ENCODE measurements around the gene BEND4. TPM values are rescaled to one million over a fixed set of nuclear protein-coding genes. Genes with fewer than 3 reads are reported as not detected.
A peak's percentile ranks its signal among the peaks of the same experiment; 100 is the strongest.
"Not testable (repeated sequence)": the region's sequence is repeated elsewhere in the genome, so short reads cannot be mapped to it uniquely, and the experiment has no call there.

BEND4 gene
- under 1 TPM; 0.19 to 0.21 TPM for total RNA-seq

- H3K4me1 Mint-ChIP-seq (ENCODE audit: low read depth) = peaks cover 19% of the 10 kb centered on the region
- H3K9me3 Mint-ChIP-seq = no peaks in the 10 kb centered on the region
- no peak for DNase-seq
- POLR2A ChIA-PET = no interaction called here
- CTCF ChIA-PET = no interaction called here
- no peak within 1 kb of the TSS for H3K27ac Mint-ChIP-seq
- intact Hi-C loops (cut with micrococcal nuclease) = no loop called here
- no peaks in the 10 kb centered on the region for H3K36me3 Mint-ChIP-seq
- peak within 1 kb of the TSS; percentile 52 for H3K4me3 Mint-ChIP-seq
- H3K27me3 Mint-ChIP-seq = peaks cover 45% of the 10 kb centered on the region
Measured at GRCh38 chr4:42152507-42153504, at the start of gene BEND4. TSS of gene BEND4 (minus strand) at chr4:42152655. CDS start at chr4:42152143, 512 bp downstream.

GRCh38 chr4:42197341-42197740 lies 44.9 kb upstream of the BEND4 start:
- POLR2A ChIA-PET = no interaction called here
- no peaks in the 10 kb centered on the region for H3K9me3 Mint-ChIP-seq
- CTCF ChIA-PET = no interaction called here
- no peak overlapping the region for H3K27ac Mint-ChIP-seq
- no peaks in the 10 kb centered on the region for H3K4me1 Mint-ChIP-seq (ENCODE audit: low read depth)
- no peak overlapping the region for H3K4me3 Mint-ChIP-seq
- intact Hi-C loops (cut with micrococcal nuclease) = no loop called here
- H3K36me3 Mint-ChIP-seq = no peaks in the 10 kb centered on the region
- no peaks in the 10 kb centered on the region for H3K27me3 Mint-ChIP-seq
- DNase-seq = no peak

DNA sequence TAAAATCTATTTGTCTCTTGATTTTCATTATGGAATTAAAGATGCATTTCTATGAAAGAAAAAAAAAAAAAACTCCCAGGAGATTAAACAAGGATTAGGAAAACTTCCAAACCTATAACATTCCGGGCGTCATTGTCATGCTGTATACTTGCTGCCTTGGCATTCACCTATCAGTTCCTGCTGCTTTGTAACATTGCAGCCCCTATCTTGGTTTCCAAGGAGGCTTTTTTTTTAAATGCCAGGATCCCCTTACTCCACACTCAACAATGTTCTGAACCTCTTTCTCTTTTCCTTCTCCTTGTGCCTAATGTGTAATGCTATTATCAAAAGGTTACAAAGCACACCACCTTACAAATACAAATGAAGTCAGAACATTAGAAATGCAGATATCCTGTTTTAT lies 20.5 kb upstream of the BEND4 start:
- peaks cover 5% of the 10 kb centered on the region for H3K9me3 Mint-ChIP-seq
- intact Hi-C loops (cut with micrococcal nuclease) = no loop called here
- ChIA-PET POLR2A (no interaction called here), CTCF (no interaction called here)
- no peak for DNase-seq
- H3K27ac Mint-ChIP-seq = no peak overlapping the region
- no peaks in the 10 kb centered on the region for H3K36me3 Mint-ChIP-seq
- H3K4me3 Mint-ChIP-seq = no peak overlapping the region
- H3K4me1 Mint-ChIP-seq (ENCODE audit: low read depth) = no peaks in the 10 kb centered on the region
- H3K27me3 Mint-ChIP-seq = peaks cover 1% of the 10 kb centered on the region

GRCh38 chr4:42172128-42172790 lies 19.8 kb upstream of the BEND4 start:
- Mint-ChIP-seq H3K4me3 (no peak overlapping the region), H3K9me3 (peaks cover 5% of the 10 kb centered on the region), H3K36me3 (no peaks in the 10 kb centered on the region), H3K27me3 (peaks cover 1% of the 10 kb centered on the region), H3K4me1 (ENCODE audit: low read depth) (no peaks in the 10 kb centered on the region), H3K27ac (no peak overlapping the region)
- no peak for DNase-seq
- intact Hi-C loops (cut with micrococcal nuclease) = no loop called here
- ChIA-PET CTCF (no interaction called here), POLR2A (no interaction called here)

DNA sequence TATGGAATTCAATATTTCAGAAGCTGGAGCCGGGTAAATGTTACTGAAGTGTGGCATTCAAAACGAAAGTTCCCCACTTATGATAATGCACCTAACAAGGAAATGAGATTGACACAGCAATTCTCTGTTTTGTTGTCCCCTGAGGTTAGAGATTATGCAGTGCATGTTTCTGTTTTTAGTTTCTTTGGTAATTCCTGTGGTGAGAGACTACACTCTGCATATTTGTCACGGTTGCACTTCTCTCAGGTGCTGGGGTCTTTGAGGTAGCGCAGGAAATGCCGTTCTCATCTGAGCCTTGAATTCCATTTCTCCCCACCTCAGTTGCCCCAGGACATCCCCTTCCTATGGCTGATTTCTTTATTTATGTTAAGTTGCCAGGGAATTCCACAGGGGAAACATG lies 15.3 kb upstream of the BEND4 start:
- intact Hi-C loops (cut with micrococcal nuclease) = no loop called here
- Mint-ChIP-seq H3K36me3 (no peaks in the 10 kb centered on the region), H3K27me3 (peaks cover 1% of the 10 kb centered on the region), H3K9me3 (peaks cover 5% of the 10 kb centered on the region), H3K4me3 (no peak overlapping the region), H3K4me1 (ENCODE audit: low read depth) (no peaks in the 10 kb centered on the region), H3K27ac (no peak overlapping the region)
- POLR2A ChIA-PET = no interaction called here
- CTCF ChIA-PET = no interaction called here
- no peak for DNase-seq

GRCh38 chr4:42166186-42166585 lies 13.7 kb upstream of the BEND4 start:
- H3K27ac Mint-ChIP-seq; H3K36me3 Mint-ChIP-seq; CTCF ChIA-PET; H3K9me3 Mint-ChIP-seq; intact Hi-C loops (cut with micrococcal nuclease); H3K4me1 Mint-ChIP-seq (ENCODE audit: low read depth); H3K27me3 Mint-ChIP-seq; DNase-seq; H3K4me3 Mint-ChIP-seq; POLR2A ChIA-PET: not testable (repeated sequence)

GRCh38 chr4:42159271-42160001 lies 7.0 kb upstream of the BEND4 start:
- ChIA-PET POLR2A (no interaction called here), CTCF (no interaction called here)
- intact Hi-C loops (cut with micrococcal nuclease) = no loop called here
- H3K4me3 Mint-ChIP-seq = no peak overlapping the region
- DNase-seq = no peak
- H3K4me1 Mint-ChIP-seq (ENCODE audit: low read depth) = no peaks in the 10 kb centered on the region
- H3K36me3 Mint-ChIP-seq = no peaks in the 10 kb centered on the region
- no peak overlapping the region for H3K27ac Mint-ChIP-seq
- H3K9me3 Mint-ChIP-seq = peaks cover 5% of the 10 kb centered on the region
- peaks cover 7% of the 10 kb centered on the region for H3K27me3 Mint-ChIP-seq

DNA sequence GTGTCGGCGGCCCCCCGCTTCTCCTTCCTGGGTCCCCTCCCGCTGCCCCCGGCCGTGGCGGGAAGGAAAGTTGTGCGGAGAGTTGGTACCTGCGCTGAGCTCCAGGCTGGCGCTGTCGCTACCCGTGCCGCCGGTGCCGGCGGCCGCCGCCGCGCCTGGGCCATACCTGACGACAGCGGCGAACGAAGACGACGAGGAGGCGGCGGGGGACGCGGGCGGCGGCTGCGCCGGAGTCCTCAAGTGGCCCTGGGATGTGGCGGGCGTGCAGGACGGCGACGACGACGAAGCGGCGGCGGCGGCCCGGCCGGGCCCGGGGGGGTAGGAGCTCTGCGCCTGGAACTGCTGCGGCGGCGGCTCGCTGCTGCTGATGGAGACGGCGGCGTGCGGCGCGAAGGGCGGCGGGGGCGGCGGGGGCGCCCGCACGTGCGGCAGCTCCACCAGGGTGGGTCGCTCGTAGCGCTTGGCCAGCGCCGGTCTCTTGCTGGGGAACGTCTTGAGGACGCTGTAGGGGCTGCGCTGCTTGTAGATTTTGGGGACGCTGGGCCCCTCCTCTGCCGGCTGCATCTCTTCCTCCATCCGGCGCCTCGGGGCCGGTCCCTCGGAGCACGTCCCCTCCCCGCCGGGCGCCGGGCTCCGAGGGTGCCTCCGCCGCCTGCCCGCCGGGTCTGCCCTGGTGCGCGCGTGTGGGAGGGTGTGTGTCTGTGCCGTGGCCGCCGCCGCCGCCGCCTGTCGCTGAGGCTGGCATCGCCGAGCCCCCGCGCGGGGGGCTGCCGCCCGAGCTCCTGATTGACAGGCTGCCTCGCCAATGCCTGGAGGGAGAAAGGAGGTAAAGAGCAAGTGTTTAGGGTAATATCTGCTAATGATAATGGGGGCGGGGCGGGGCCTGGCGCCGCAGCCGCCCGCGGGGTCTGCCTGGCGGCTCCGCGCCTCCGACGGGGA lies 618 bp downstream of the BEND4 start:
- Mint-ChIP-seq H3K4me1 (ENCODE audit: low read depth) (peaks cover 19% of the 10 kb centered on the region), H3K27me3 (peaks cover 47% of the 10 kb centered on the region), H3K36me3 (no peaks in the 10 kb centered on the region), H3K9me3 (no peaks in the 10 kb centered on the region), H3K27ac (no peak overlapping the region), H3K4me3 (peak overlapping the region; percentile 52)
- ChIA-PET CTCF (no interaction called here), POLR2A (no interaction called here)
- peak; percentile 24 for DNase-seq
- intact Hi-C loops (cut with micrococcal nuclease) = no loop called here

DNA sequence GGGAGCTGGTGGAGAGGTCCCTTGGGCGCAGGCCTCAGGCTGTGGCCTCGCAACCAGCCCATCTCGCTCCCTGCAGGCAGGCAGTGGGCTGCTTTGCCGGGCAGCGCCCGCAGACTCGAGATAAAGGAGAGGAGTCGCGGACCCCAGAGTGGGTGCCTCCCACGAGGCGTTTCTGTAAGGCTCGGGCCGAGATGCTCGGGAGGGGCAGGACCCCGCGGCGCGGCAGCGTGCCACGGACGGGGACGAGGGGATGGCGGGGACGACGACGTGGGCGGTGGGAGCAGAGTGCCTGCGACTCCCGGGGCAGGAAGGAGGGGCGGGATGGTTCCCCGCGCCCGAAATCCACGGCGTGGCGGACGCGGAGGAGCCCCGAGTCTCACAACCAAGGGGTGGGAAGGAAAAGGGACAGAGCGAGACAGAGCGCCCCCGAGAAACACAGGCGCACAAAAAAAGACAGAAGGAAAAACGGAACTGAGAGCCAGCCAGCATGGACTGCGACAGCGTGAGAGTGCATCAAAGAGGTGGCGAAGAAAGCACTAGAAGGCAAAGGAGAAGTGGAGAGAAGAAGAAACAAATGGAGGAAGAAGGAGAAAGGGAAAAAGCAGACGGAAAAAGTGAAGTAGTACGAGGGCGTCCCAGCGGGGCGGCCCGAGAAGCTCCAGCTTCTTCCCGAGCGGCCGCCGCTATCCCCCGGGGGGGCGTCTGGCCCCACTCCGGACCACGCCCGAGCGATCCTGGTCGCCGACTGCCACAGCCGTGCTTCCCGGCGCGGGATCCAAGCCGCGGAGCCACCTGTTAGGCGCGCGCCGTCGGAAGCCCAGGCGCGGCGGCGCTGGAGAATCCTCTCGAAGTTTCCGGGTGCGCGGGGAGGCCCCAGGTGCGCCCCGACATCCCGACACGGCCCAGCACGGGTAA lies 1.5 kb downstream of the BEND4 start:
- H3K27ac Mint-ChIP-seq = no peak overlapping the region
- no peak for DNase-seq
- peaks cover 19% of the 10 kb centered on the region for H3K4me1 Mint-ChIP-seq (ENCODE audit: low read depth)
- H3K4me3 Mint-ChIP-seq = peak overlapping the region; percentile 73
- intact Hi-C loops (cut with micrococcal nuclease) = no loop called here
- CTCF ChIA-PET = no interaction called here
- H3K9me3 Mint-ChIP-seq = no peaks in the 10 kb centered on the region
- H3K36me3 Mint-ChIP-seq = no peaks in the 10 kb centered on the region
- H3K27me3 Mint-ChIP-seq = peaks cover 42% of the 10 kb centered on the region
- POLR2A ChIA-PET = no interaction called here

- H3K4me1 Mint-ChIP-seq (ENCODE audit: low read depth) = peaks cover 19% of the 10 kb centered on the region
- H3K27me3 Mint-ChIP-seq = peaks cover 48% of the 10 kb centered on the region
- H3K9me3 Mint-ChIP-seq = no peaks in the 10 kb centered on the region
- no peak overlapping the region for H3K27ac Mint-ChIP-seq
- ChIA-PET CTCF (no interaction called here), POLR2A (no interaction called here)
- no peak overlapping the region for H3K4me3 Mint-ChIP-seq
- DNase-seq = no peak
- intact Hi-C loops (cut with micrococcal nuclease) = no loop called here
- H3K36me3 Mint-ChIP-seq = no peaks in the 10 kb centered on the region
Measured at GRCh38 chr4:42149004-42149403, 3.5 kb downstream of the BEND4 start.

DNA sequence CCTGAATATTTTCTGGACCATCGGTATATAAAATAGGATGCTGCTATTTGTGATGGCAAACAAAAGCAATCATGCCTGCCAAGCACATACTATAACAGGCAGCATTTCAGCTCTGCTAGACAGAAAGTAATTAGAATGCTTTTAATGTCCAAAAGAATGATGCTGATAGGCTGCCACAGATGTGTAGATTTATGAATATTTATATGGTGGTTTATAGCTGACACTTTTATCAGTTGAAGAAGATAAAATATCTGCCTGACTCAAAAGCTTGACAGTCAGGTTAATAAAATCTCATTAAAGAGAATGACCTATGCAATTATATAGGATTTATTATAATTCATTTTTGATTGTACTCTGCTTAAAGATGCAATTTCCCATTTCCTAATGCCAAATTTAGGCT lies 4.0 kb downstream of the BEND4 start:
- intact Hi-C loops (cut with micrococcal nuclease) = no loop called here
- peaks cover 42% of the 10 kb centered on the region for H3K27me3 Mint-ChIP-seq
- CTCF ChIA-PET = no interaction called here
- no peak overlapping the region for H3K27ac Mint-ChIP-seq
- H3K4me1 Mint-ChIP-seq (ENCODE audit: low read depth) = peaks cover 19% of the 10 kb centered on the region
- H3K36me3 Mint-ChIP-seq = no peaks in the 10 kb centered on the region
- no peak overlapping the region for H3K4me3 Mint-ChIP-seq
- H3K9me3 Mint-ChIP-seq = no peaks in the 10 kb centered on the region
- no peak for DNase-seq
- POLR2A ChIA-PET = interaction anchor here (0.6 kb wide), 1 partner anchor 22 kb away, joined by 3 read pairs; no protein-coding TSS in a partner anchor
